Neural progenitor cell (in vitro differentiated cells): ENCODE measurements around the gene XRCC2.

Source experiments
- EZH2 ChIP-seq: fragments of 200-600 bp; sonication (generic); IDR thresholded peaks from 2 replicates; pipeline ENCODE4 v1.6.1; 2017; ENCODE audit warnings: antibody characterized with exemption, mild to moderate bottlenecking, moderate library complexity
- EZH2phosphoT487 ChIP-seq: fragments of 200-600 bp; sonication (generic); IDR thresholded peaks from 2 replicates; pipeline ENCODE4 v1.6.1; 2017; ENCODE audit warnings: antibody characterized with exemption

GRCh38 chr7:152618427-152618826 lies 57.5 kb downstream of the XRCC2 start:
- TF ChIP-seq EZH2phosphoT487 (no peak), EZH2 (no peak)
